Activated CD4-positive, alpha-beta T cell treated with anti-CD3 and anti-CD28 coated beads, Interleukin-10, Interleukin-2, amounts not matched to agents 100 ng/mL and 50 ng/mL, durations not matched to agents 16 hours and 8 hours (primary cell): ENCODE measurements around the gene FBRS.

ENCODE experiments used
- DNase-seq: peaks from one replicate; pipeline ENCODE4 v3.0.0-alpha.2; 2020

The FBRS gene

GRCh38 chr16:30645727-30646126 is 12.5 kb upstream of the FBRS start:
- DNase-seq, result no peak

- no peak for DNase-seq
Measured at GRCh38 chr16:30647274-30647571, 11.0 kb upstream of the FBRS start.

- peak; percentile 33 for DNase-seq
Measured at GRCh38 chr16:30649725-30650368, 8.4 kb upstream of the FBRS start.

GRCh38 chr16:30650369-30651123 is 7.7 kb upstream of the FBRS start, which contains the start of gene PRR14:
Gene PRR14, plus strand, starts transcription at chr16:30650960. Its CDS starts 686 bp downstream, at chr16:30651646.
- peak; percentile 100 for DNase-seq

- DNase-seq, result peak; percentile 88
Measured at GRCh38 chr16:30651124-30652004, 6.9 kb upstream of the FBRS start.

- no peak for DNase-seq
Measured at GRCh38 chr16:30652005-30652296, 6.3 kb upstream of the FBRS start.

- no peak for DNase-seq
Measured at GRCh38 chr16:30652718-30653117, 5.5 kb upstream of the FBRS start.

- no peak for DNase-seq
Measured at GRCh38 chr16:30654856-30655255, 3.4 kb upstream of the FBRS start.

GRCh38 chr16:30655815-30656347 is 2.4 kb upstream of the FBRS start:
- DNase-seq, result no peak

- DNase-seq, result no peak
Measured at GRCh38 chr16:30656388-30656787, 1.8 kb upstream of the FBRS start.

GRCh38 chr16:30656974-30657865 is 1.0 kb upstream of the FBRS start:
- no peak for DNase-seq

GRCh38 chr16:30658731-30659506 is 688 bp downstream of the FBRS start:
- DNase-seq, result no peak

- DNase-seq, result peak; percentile 61
Measured at GRCh38 chr16:30659507-30660423, 1.5 kb downstream of the FBRS start.

- DNase-seq, result peak; percentile 89
Measured at GRCh38 chr16:30660424-30661261, 2.4 kb downstream of the FBRS start.

- no peak for DNase-seq
Measured at GRCh38 chr16:30662449-30662848, 4.2 kb downstream of the FBRS start.

- DNase-seq, result no peak
Measured at GRCh38 chr16:30663038-30663437, 4.8 kb downstream of the FBRS start.

GRCh38 chr16:30663820-30664219 is 5.6 kb downstream of the FBRS start:
- DNase-seq, result peak; percentile 21

- DNase-seq, result no peak
Measured at GRCh38 chr16:30664616-30665109, 6.4 kb downstream of the FBRS start.

- DNase-seq, result no peak
Measured at GRCh38 chr16:30665155-30665829, 7.1 kb downstream of the FBRS start.
